Muscle layer of duodenum (tissue), 2 donors: ENCODE results near the gene ST6GALNAC4.
A peak's percentile ranks its signal among the peaks of the same experiment; 100 is the strongest.
"Not testable (repeated sequence)": the region's sequence is repeated elsewhere in the genome, so short reads cannot be mapped to it uniquely, and the experiment has no call there.

Experiments used
- H3K27ac ChIP-seq: one replicate; pipeline ENCODE4 v1.7.0; 2013; ENCODE audit warnings: mild to moderate bottlenecking, low read length
- H3K27me3 ChIP-seq: one replicate; pipeline ENCODE4 v1.7.0; 2013; ENCODE audit warnings: low read depth, mild to moderate bottlenecking, control low read depth, low read length
- H3K36me3 ChIP-seq, 2 donors: one replicate each; pipeline ENCODE4 v1.7.0; 2013; ENCODE audit warnings: low read length in 2 of 2, control low read depth in 1 of 2, mild to moderate bottlenecking in 1 of 2; ENCODE audit not compliant: insufficient read depth in 2 of 2, control insufficient read depth in 1 of 2
- H3K4me1 ChIP-seq, 2 donors: one replicate each; pipeline ENCODE4 v1.7.0; 2013; ENCODE audit warnings: low read length in 2 of 2, mild to moderate bottlenecking in 2 of 2, control low read depth in 1 of 2, moderate library complexity in 1 of 2; ENCODE audit not compliant: insufficient read depth in 2 of 2, control insufficient read depth in 1 of 2
- H3K4me3 ChIP-seq, 2 donors: one replicate each; pipeline ENCODE4 v1.7.0; 2013; ENCODE audit warnings: low read length in 2 of 2, low read depth in 1 of 2, mild to moderate bottlenecking in 1 of 2
- H3K9me3 ChIP-seq, 2 donors: one replicate each; pipeline ENCODE4 v1.7.0; 2013; ENCODE audit warnings: low read length in 2 of 2, control low read depth in 1 of 2, mild to moderate bottlenecking in 1 of 2; ENCODE audit not compliant: control insufficient read depth in 1 of 2
- donor health status: healthy.

Gene ST6GALNAC4

GRCh38 chr9:127871531-127871930 lies 45.3 kb downstream of the ST6GALNAC4 start:
- H3K9me3 ChIP-seq, result no peaks in the 10 kb centered on the region
- H3K4me1 ChIP-seq, result peaks cover 5 to 36% of the 10 kb centered on the region in 2 donors
- peaks cover 6 to 36% of the 10 kb centered on the region in 2 donors for H3K36me3 ChIP-seq
- H3K27ac ChIP-seq, result no peak overlapping the region
- H3K4me3 ChIP-seq, result no peak overlapping the region
- H3K27me3 ChIP-seq, result no peaks in the 10 kb centered on the region

- Histone ChIP-seq H3K4me1 (peaks cover 5 to 30% of the 10 kb centered on the region in 2 donors), H3K27ac (no peak overlapping the region), H3K9me3 (no peaks in the 10 kb centered on the region), H3K4me3 (no peak overlapping the region), H3K36me3 (peaks cover 6 to 36% of the 10 kb centered on the region in 2 donors), H3K27me3 (no peaks in the 10 kb centered on the region)
Observed at GRCh38 chr9:127870887-127871286, 46.0 kb downstream of the ST6GALNAC4 start.

GRCh38 chr9:127870153-127870491 lies 46.7 kb downstream of the ST6GALNAC4 start:
- H3K27me3 ChIP-seq, H3K27ac ChIP-seq, H3K9me3 ChIP-seq, H3K4me3 ChIP-seq: not testable (repeated sequence)
- H3K4me1 ChIP-seq, result peaks cover 5 to 22% of the 10 kb centered on the region in 2 donors
- peaks cover 6 to 36% of the 10 kb centered on the region in 2 donors for H3K36me3 ChIP-seq

- Histone ChIP-seq H3K9me3 (no peaks in the 10 kb centered on the region), H3K27ac (no peak overlapping the region)
Observed at GRCh38 chr9:127869310-127870152, 47.3 kb downstream of the ST6GALNAC4 start.

GRCh38 chr9:127868278-127868902 lies 48.5 kb downstream of the ST6GALNAC4 start:
- no peak overlapping the region for H3K27ac ChIP-seq
- peaks cover 6 to 36% of the 10 kb centered on the region in 2 donors for H3K36me3 ChIP-seq
- peaks cover 0 to 5% of the 10 kb centered on the region in 2 donors for H3K4me1 ChIP-seq
- H3K4me3 ChIP-seq, result no peak overlapping the region
- H3K9me3 ChIP-seq, result no peaks in the 10 kb centered on the region
- no peaks in the 10 kb centered on the region for H3K27me3 ChIP-seq

More at GRCh38 chr9:127869310-127870152, 47.3 kb downstream of the ST6GALNAC4 start:
- H3K27me3 ChIP-seq, result no peaks in the 10 kb centered on the region
- no peak overlapping the region for H3K4me3 ChIP-seq
- H3K36me3 ChIP-seq, result peaks cover 6 to 36% of the 10 kb centered on the region in 2 donors
- H3K4me1 ChIP-seq, result peaks cover 2 to 16% of the 10 kb centered on the region in 2 donors

- Histone ChIP-seq H3K27me3 (no peaks in the 10 kb centered on the region), H3K4me1 (peaks cover 0 to 2% of the 10 kb centered on the region in 2 donors), H3K4me3 (no peak overlapping the region), H3K9me3 (no peaks in the 10 kb centered on the region), H3K36me3 (peaks cover 6 to 33% of the 10 kb centered on the region in 2 donors), H3K27ac (no peak overlapping the region)
Observed at GRCh38 chr9:127867356-127868277, 49.2 kb downstream of the ST6GALNAC4 start.

GRCh38 chr9:127866535-127866934 lies 50.3 kb downstream of the ST6GALNAC4 start:
- H3K36me3 ChIP-seq, result peaks cover 6 to 23% of the 10 kb centered on the region in 2 donors
- no peak overlapping the region for H3K27ac ChIP-seq
- no peaks in the 10 kb centered on the region for H3K9me3 ChIP-seq
- H3K27me3 ChIP-seq, result no peaks in the 10 kb centered on the region
- no peak overlapping the region for H3K4me3 ChIP-seq
- H3K4me1 ChIP-seq, result peaks cover 0 to 13% of the 10 kb centered on the region in 2 donors

- Histone ChIP-seq H3K4me1 (peaks cover 0 to 15% of the 10 kb centered on the region in 2 donors), H3K36me3 (peaks cover 6 to 17% of the 10 kb centered on the region in 2 donors), H3K4me3 (no peak overlapping the region), H3K27ac (no peak overlapping the region), H3K27me3 (no peaks in the 10 kb centered on the region), H3K9me3 (no peaks in the 10 kb centered on the region)
Observed at GRCh38 chr9:127865645-127866464, 51.0 kb downstream of the ST6GALNAC4 start.

GRCh38 chr9:127863191-127863621 lies 53.6 kb downstream of the ST6GALNAC4 start:
- H3K4me1 ChIP-seq, result peaks cover 0 to 18% of the 10 kb centered on the region in 2 donors
- peak overlapping the region; percentile 45 for H3K27ac ChIP-seq

More at GRCh38 chr9:127863191-127863621, 53.6 kb downstream of the ST6GALNAC4 start:
- Histone ChIP-seq H3K4me3 (no peak overlapping the region), H3K27me3 (no peaks in the 10 kb centered on the region), H3K9me3 (no peaks in the 10 kb centered on the region), H3K36me3 (peaks cover 6 to 11% of the 10 kb centered on the region in 2 donors)
